Gastrocnemius medialis (tissue), 4 donors: ENCODE measurements around the gene CD63.

Experiments
- POLR2A ChIP-seq, 2 donors: fragments of 450-650 bp; IDR thresholded peaks; one replicate each; pipeline ENCODE4 v1.6.1; 2017; ENCODE audit warnings: antibody characterized with exemption in 2 of 2, mild to moderate bottlenecking in 2 of 2, moderate library complexity in 2 of 2
- TF ChIP-seq, protein P1 (sequence below), 5 experiments: fragments of 450-650 bp in 3 of 5; fragments of 200-600 bp in 2 of 5; sonication (generic) in 2 of 5; IDR thresholded peaks in 4 of 5; conservative IDR thresholded peaks in 1 of 5; 1 replicate in 4 of 5; 2 replicates in 1 of 5; pipeline ENCODE4 v1.5.1; 2016 to 2019; ENCODE audit warnings: antibody characterized with exemption in 5 of 5, mild to moderate bottlenecking in 3 of 5, moderate library complexity in 3 of 5

DNA sequence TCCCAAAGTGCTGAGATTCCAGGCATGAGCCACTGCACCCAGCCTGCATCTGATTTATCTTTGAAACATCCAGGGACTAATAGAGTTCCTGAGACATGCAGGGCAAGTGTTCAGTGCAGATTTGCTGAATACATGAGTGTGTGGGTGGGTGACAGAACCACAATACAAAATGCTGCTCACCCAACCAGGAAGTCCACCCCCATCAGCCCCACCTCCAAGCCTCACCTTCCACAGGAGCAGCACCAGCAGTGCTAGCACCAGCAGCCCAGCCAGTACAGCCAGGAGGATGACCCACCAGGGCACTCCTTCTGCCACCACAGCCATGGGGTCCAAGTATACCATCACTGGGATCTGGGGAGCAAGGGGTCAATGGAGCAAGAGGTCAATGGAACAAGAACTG, 41.1 kb downstream of the CD63 start:
- TF ChIP-seq, protein P1, sequence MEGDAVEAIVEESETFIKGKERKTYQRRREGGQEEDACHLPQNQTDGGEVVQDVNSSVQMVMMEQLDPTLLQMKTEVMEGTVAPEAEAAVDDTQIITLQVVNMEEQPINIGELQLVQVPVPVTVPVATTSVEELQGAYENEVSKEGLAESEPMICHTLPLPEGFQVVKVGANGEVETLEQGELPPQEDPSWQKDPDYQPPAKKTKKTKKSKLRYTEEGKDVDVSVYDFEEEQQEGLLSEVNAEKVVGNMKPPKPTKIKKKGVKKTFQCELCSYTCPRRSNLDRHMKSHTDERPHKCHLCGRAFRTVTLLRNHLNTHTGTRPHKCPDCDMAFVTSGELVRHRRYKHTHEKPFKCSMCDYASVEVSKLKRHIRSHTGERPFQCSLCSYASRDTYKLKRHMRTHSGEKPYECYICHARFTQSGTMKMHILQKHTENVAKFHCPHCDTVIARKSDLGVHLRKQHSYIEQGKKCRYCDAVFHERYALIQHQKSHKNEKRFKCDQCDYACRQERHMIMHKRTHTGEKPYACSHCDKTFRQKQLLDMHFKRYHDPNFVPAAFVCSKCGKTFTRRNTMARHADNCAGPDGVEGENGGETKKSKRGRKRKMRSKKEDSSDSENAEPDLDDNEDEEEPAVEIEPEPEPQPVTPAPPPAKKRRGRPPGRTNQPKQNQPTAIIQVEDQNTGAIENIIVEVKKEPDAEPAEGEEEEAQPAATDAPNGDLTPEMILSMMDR (IDR thresholded peaks at IDR 0.05 in 4 of 5, conservative IDR thresholded peaks at IDR 0.05 in 1 of 5), result no peak
- TF ChIP-seq POLR2A (IDR thresholded peaks at IDR 0.05), result no peak
